HG03045 (cell line): ENCODE results near the gene PTPN2.
A peak's percentile ranks its signal among the peaks of the same experiment; 100 is the strongest.
"Not testable (repeated sequence)": the region's sequence is repeated elsewhere in the genome, so short reads cannot be mapped to it uniquely, and the experiment has no call there.

Experiments used
- ATAC-seq: cut with Tn5 transposase; IDR thresholded peaks from one replicate; pipeline ENCODE4 v1.9.1; 2021; ENCODE audit warnings: mild to moderate bottlenecking, moderate library complexity; ENCODE audit not compliant: unreplicated experiment

Gene PTPN2

DNA sequence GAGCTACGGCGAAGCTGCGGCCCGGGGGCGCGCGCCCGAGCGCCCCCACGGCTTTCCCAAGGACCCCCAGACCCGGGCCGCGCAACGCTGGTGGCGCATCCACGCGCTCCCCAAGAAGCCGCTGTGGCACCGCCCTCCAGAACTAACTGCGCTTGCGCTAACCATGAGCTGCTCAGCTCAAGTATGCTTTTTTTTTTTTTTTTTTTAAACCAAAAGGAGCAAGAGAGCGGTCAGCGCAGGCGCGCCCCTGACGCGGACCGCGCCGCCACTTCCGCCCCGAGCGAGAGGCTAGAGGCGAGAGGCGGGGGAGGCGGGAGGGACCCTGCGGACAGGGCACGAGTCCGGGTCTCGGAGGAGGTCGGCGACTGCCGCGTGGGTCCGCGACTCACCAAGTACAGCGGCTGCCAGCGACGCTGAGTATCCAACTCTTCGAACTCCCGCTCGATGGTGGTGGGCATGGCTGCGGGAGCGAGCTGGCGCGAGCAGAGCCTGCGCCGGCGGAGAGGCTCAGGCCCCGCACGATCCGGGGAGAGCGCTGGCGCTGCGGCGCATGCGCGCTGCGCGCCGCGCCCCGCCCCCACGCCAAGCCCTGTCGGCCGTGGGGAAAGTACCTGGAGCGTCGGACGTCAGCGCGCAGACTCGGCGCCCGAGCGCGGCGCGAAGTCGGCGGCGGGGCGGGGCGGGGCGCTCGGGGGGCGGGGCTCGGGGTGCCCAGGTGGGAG, at the start of gene PTPN2:
PTPN2 (minus strand) TSS at position 554 of the 722 bp plus-strand sequence; CDS start at position 458, 96 bp downstream.
- peak; percentile 75 for ATAC-seq

- ATAC-seq, result no peak
Measured at GRCh38 chr18:12933327-12933726, 49.3 kb upstream of the PTPN2 start.

DNA sequence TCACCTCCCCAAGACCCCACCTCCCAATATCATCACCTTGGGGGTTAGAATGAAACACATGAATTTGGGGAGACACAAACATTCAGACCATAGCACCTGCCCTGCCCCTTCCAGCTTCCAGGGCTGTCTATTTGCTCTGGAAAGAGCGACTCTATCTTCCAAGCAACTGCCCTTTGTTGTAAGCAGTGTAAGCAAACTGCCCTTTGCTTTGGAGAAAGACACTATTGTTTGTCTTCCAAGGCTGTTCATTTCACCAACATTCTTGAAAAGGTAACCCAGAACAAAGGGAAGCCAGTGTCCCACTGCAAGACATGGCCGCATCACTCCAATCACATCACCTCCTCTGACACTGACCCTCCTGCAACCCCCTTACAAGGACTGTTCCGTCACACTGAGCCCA, 46.9 kb upstream of the PTPN2 start:
- ATAC-seq, result no peak

- no peak for ATAC-seq
Measured at GRCh38 chr18:12930376-12930775, 46.3 kb upstream of the PTPN2 start.

- ATAC-seq, result no peak
Measured at GRCh38 chr18:12929477-12930083, 45.5 kb upstream of the PTPN2 start.

- no peak for ATAC-seq
Measured at GRCh38 chr18:12928641-12929040, 44.6 kb upstream of the PTPN2 start.

DNA sequence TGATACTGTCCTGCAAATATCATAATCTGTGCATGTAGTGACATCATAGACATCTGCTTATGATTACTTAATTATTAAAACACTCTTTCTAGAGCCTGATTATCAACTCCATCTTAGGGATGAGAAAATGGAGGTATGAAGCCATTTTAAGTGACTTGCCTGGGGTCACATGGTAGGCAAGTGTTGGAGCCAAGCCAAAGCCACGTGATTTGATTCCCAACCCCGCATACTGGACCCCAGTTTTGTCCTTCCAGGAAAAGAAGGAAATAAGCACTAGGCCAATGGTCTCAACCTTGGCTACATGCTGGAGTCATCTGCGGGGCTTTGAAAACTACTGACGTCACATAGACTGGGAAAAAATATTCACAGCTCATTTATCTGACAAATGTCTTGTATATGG, 44.2 kb upstream of the PTPN2 start:
- ATAC-seq, result no peak

GRCh38 chr18:12924616-12925015, 40.6 kb upstream of the PTPN2 start:
- no peak for ATAC-seq

GRCh38 chr18:12922266-12922665, 38.2 kb upstream of the PTPN2 start:
- no peak for ATAC-seq

- ATAC-seq, result no peak
Measured at GRCh38 chr18:12921178-12921577, 37.1 kb upstream of the PTPN2 start.

GRCh38 chr18:12911929-12912703, 28.1 kb upstream of the PTPN2 start:
- no peak for ATAC-seq

DNA sequence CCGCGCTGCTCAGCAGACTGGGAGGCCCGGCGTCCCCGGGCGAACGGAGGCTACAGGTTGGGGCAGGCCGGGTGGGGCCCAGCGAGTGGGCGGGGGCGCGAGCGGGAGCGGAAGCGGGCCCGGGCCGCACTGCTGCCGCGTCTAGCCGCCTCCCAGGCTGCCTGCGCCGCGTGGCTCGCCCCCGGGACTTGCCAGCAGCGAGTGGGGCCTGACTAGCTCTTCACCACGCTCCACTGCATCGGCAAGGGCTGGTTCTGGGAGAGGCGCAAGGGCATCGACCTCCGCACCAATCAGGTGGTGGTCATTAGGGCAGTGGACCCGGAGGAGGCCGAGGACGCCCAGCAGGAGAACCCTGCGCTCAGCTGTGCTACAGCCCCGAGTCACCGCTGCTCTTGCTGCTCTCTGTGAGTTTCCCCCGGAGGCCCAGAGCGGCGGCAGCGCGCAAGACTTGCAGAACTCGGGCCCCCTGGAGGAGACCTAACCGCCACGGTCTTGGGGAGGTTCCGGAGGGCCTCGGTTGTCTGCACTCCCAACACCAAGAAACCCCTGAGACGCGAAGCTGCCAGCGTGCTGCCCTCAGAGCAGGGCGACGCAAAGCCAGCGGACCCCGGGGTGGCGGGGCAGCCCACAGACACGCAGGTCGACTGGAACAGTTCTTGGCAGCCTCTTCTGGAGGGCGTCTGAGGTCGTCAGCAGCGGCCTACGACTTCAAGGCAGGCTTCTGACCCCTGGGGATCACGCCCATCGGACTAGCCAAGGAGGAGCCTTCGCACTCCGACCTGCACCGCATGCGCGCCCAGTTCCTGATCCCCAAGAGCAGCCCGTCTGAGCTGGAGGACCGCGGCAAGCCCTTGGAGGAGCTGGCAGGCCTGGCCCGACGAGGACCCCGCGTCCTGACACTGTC, 27.2 kb upstream of the PTPN2 start:
- no peak for ATAC-seq

DNA sequence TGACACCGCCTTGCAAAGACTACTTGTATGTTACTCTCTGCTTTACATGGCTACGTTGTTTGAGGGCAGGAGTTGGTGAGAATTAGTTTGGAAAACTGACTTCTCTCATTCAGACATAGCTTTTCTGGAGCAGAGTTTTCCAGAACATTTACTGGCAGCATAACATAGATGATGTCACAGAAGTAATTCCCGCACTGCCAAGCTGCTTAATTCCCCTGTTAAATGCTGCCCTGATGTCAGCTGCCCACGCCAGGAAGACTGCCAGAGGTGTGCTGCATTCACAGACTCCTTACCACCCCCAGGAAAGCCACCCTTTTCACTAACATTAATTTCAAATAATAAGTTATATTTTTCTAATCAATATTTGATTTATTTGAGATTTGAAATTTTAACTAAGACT, 24.7 kb upstream of the PTPN2 start:
- no peak for ATAC-seq

- ATAC-seq, result no peak
Measured at GRCh38 chr18:12907258-12907925, 23.4 kb upstream of the PTPN2 start.

DNA sequence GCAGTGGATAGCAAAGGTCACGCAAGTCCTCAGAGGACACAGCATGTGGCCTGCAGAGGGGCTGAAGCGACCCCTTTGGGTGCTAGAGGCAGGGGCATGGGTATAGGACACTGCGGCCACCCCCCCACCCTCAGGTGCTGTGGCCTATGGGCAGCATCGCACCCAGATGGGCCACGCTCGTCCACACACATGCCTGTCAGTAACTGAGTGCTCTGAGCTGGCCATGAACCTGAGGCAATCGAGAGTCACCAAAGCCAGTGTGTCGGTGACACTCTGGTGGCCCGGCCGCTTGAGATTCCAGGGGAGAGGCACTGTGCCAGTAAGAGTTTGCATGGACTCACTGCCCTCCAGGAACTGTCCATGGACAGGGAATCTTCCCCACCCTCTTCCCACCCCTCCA, 22.7 kb upstream of the PTPN2 start:
- no peak for ATAC-seq

DNA sequence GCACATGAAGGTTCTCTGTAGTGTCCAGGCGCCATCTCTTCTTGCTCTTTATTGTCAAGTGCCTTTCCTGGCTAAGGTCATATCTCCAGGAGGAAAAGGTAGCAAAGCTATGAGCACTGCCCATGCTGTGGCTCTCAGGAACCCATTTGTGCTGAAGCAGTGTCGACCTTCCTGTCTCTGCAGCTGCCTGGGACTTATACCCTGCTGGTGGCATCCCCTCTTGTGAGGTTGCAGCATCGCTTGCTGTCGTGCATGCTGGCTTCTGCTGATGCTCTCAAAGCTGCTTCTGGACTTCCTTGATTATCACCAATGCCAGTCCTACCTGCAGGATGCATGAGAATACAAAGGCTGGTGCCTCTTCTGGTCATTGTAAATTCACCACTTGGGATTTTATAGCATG, 22.1 kb upstream of the PTPN2 start:
- ATAC-seq, result no peak

DNA sequence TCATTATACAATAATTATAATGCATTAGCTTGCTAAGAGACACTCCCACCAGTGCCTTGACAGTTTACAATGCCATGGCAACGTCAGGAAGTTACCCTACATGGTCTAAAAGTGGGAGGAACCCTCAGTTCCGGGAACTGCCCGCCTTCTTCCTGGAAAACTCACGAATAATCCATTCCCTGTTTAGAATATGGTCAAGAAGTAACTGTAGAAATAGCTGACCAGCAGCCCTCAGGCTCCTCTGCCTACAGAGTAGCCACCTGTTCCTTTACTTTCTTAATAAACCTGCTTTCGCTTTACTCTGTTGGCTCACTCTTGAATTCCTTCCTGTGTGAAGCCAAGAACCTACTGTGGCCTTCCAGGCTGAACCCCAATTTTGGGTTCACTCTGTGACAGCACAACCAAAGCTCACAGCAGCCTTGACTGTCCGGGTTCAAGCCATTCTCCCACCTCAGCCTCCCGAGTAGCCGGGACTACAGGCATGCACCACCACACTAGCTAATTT, 20.0 kb upstream of the PTPN2 start:
- ATAC-seq, result no peak

DNA sequence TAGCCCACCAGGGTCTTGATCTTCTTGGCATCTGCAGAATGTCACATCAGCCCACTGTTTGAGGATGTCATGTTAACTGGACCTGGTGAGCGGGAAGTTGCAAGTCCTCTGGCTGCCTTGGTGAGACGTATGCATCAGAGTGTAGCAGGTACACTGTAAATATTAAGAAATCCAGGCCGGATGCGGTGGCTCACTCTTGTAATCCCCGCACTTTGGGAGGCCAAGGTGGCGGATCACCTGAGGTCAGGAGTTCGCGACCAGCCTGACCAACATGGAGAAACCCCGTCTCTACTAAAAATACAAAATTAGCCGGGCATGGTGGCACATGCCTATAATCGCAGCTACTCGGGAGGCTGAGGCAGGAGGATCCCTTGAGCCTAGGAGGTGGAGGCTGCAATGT, 17.2 kb upstream of the PTPN2 start:
- ATAC-seq, result not testable (repeated sequence)

DNA sequence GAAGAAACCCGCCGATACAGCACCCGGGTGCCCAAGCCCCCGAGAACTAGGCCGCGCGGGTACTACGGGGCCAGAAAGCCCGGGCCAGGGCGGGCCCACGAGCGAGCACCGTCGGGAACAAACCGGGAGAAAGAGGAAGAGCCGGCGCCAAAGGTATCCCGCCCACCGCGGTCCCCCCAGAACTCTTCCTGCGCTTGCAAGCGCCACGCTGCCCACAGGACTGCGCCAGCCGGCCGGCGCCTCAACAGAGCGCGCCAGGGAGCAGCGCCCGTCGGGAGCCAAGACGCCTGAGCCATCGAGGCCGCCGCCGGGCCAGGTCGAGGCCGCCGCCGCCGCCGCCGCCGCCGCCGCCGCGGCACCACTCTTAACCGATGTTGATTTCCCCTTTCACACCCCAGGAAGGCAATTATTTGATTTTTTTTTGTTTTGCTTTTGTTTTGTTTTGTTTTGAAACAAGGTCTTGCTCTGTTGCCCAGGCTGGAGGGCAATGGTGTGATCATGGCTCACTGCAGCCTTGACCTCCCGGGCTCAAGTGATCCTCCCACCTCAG, 12.8 kb upstream of the PTPN2 start:
- not testable (repeated sequence) for ATAC-seq

DNA sequence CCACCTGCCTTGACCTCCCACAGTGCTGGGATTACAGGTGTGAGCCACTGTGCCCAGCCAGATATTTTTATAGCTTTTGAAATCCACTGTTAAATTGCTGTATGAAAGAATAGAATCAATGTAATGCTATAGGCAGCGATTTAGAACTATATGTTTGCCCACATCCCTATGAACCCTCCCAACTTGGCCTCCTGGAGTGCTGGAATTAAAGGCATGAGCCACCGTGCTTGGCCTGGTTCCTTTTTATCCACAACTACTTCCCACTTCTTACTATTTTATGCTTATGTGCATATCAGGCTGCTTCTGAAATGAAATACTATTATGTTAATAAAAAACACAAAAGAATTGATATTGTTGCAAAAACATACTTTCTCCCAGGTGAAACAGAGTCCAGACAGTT, 11.6 kb upstream of the PTPN2 start:
- ATAC-seq, result no peak
